Brain microvascular endothelial cell (primary cell): Measurements from ENCODE around the gene CACNA1D.

Experiments used
- DNase-seq: peaks from one replicate; pipeline ENCODE4 v3.0.0-alpha.2; 2020
- H3K27ac ChIP-seq: fragments of 250-450 bp; sonication (Bioruptor Pico); 2 replicates; pipeline ENCODE4 v1.5.1; 2020; ENCODE audit warnings: mild to moderate bottlenecking, moderate library complexity
- H3K27me3 ChIP-seq: fragments of 250-450 bp; sonication (Bioruptor Pico); replicated peaks from 2 replicates; pipeline ENCODE4 v1.5.1; 2020; ENCODE audit warnings: mild to moderate bottlenecking
- H3K36me3 ChIP-seq: fragments of 250-450 bp; sonication (Bioruptor Pico); replicated peaks from 2 replicates; pipeline ENCODE4 v1.5.1; 2020; ENCODE audit warnings: mild to moderate bottlenecking
- H3K4me3 ChIP-seq: 2 replicates; pipeline ENCODE4 v1.5.1; 2011; ENCODE audit warnings: low read depth, mild to moderate bottlenecking, control low read depth, low read length, moderate library complexity
- in situ Hi-C: cut with HindIII; loops from 2 replicates; pipeline ENCODE4 v1.10.0; 2017; ENCODE audit warnings: low sequenced_read_pairs, low pct_ligation_motif_present
- TF ChIP-seq, protein P1 (sequence below): IDR thresholded peaks from 2 replicates; pipeline ENCODE4 v1.5.1; 2011; ENCODE audit warnings: low read depth, mild to moderate bottlenecking, moderate library complexity, low read length, control low read depth, inconsistent platforms; ENCODE audit errors: missing control alignments

The CACNA1D gene

DNA sequence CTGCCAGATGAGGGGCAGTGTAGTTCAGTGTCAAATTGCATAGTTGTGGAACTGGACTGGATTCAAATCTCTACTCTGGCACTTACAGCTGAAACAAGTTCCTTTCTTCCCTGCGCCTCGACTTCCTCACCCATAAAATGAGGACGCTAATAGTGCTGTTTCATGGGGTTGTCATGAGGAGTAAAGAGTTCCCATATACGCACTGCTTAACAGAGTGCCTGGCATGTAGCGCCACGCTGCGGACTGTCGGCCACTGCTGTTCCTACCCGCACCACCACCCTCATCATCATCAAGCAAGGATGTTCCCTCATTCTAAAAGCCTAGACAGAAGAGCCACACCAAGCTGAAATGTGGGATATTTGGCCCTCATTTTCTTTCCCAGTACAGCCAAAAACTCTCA lies 259.9 kb downstream of the CACNA1D start:
- DNase-seq, result no peak
- TF ChIP-seq, protein P1, sequence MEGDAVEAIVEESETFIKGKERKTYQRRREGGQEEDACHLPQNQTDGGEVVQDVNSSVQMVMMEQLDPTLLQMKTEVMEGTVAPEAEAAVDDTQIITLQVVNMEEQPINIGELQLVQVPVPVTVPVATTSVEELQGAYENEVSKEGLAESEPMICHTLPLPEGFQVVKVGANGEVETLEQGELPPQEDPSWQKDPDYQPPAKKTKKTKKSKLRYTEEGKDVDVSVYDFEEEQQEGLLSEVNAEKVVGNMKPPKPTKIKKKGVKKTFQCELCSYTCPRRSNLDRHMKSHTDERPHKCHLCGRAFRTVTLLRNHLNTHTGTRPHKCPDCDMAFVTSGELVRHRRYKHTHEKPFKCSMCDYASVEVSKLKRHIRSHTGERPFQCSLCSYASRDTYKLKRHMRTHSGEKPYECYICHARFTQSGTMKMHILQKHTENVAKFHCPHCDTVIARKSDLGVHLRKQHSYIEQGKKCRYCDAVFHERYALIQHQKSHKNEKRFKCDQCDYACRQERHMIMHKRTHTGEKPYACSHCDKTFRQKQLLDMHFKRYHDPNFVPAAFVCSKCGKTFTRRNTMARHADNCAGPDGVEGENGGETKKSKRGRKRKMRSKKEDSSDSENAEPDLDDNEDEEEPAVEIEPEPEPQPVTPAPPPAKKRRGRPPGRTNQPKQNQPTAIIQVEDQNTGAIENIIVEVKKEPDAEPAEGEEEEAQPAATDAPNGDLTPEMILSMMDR, result no peak
- no peak overlapping the region for H3K27ac ChIP-seq
- no peaks in the 10 kb centered on the region for H3K36me3 ChIP-seq
- in situ Hi-C loops, result no loop called here
- H3K27me3 ChIP-seq, result no peaks in the 10 kb centered on the region
- H3K4me3 ChIP-seq, result no peak overlapping the region

DNA sequence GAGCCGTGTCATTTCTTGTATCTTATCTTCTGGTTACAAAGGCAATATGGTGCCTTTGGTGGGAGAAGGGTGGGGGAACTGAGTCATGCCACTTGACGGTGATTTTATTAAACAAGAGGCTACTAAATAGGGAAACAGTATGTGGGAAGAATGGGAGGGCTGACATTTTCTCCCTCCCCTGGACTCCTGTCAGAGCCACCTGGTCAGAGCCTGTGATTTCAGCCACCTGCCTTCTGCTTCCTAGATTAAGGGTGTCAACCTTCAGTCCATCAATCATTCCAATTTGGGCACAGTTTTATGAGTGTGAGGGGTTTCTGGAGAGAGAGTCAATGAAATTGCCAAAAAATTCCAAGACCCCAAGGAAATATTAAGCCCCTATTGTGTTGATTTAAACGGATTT lies 264.4 kb downstream of the CACNA1D start:
- TF ChIP-seq, protein P1, result no peak
- in situ Hi-C loops, result no loop called here
- Histone ChIP-seq H3K4me3 (no peak overlapping the region), H3K36me3 (no peaks in the 10 kb centered on the region), H3K27ac (no peak overlapping the region), H3K27me3 (no peaks in the 10 kb centered on the region)
- no peak for DNase-seq

DNA sequence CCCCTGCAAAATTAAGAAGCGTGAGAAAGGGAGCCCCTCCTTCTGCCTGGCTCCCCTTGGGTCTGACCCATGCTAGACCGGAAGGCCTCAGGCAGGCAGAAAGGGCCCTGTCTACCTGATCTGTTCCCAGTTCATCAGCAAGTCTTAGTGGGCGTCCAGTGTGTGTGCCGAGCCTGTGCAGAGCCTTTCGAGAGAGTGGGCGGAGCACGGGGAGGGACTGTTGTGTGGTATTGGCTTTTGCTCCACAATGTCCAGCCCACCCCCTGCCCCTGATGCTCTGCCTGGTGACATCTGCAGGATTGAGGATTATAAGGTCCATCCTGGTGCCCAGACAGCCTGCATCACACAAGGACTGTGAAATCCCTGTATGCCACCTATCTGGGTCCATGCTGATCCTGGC lies 268.9 kb downstream of the CACNA1D start:
- Histone ChIP-seq H3K27me3 (no peaks in the 10 kb centered on the region), H3K36me3 (no peaks in the 10 kb centered on the region), H3K4me3 (no peak overlapping the region), H3K27ac (no peak overlapping the region)
- no peak for DNase-seq
- TF ChIP-seq, protein P1, result no peak
- in situ Hi-C loops, result no loop called here

DNA sequence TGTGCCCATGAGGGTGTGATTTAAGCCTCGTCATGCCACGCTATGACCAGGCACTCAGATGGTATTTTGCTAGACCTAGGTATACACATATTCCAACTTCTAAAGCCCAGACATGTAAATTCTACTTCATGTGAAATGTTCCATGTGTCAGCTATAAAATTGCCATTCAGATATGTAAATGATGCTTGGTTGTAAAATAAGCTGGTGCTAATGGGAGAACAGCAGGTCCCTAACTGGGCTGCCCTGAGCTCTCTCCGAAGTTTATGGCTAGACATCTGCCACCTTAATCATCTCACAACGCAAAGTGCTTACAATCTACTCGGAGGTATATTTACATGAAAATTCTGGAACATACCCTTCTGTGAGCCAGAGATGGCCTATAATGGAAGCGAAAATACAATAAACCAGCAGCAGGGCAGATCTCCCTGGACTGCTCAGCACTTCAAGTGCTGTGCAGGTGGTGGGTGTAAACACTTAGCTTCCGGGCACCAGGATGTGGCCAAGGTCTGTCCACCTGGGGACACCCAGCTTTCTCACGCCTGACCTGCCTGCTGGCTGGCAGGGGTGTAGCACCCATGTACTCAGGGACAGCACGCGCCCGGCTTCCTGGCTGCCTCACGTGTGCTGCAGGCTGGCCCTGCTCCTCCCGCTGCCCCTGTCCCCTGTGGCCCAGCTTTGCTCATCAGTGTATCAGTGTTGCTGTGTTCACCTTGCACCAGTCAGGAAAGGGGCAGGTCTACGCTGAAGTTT lies 269.8 kb downstream of the CACNA1D start:
- Histone ChIP-seq H3K27ac (no peak overlapping the region), H3K4me3 (no peak overlapping the region), H3K36me3 (no peaks in the 10 kb centered on the region), H3K27me3 (no peaks in the 10 kb centered on the region)
- TF ChIP-seq, protein P1, result no peak
- no peak for DNase-seq
- in situ Hi-C loops, result no loop called here

DNA sequence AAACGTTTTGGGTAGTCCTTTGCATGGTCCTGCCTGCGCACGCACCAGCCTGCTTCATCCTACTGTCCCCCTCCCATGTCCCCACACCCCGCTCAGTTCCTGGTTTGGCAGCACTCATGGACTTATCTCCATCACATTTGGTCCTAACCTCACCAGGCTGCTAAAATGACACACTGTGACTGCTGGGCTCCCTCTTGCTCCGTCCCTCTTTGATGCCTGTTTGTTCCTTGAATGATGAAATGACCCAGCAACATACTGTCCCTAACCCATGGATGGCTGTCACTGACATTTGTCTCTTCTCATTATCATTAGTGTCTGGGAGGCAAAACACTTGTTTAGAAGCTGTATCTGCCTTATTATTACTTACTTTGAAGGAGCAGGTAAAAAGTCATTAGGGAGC lies 271.3 kb downstream of the CACNA1D start:
- no peak for DNase-seq
- H3K27ac ChIP-seq, result no peak overlapping the region
- no peaks in the 10 kb centered on the region for H3K27me3 ChIP-seq
- in situ Hi-C loops, result no loop called here
- TF ChIP-seq, protein P1, result no peak
- no peaks in the 10 kb centered on the region for H3K36me3 ChIP-seq
- no peak overlapping the region for H3K4me3 ChIP-seq

DNA sequence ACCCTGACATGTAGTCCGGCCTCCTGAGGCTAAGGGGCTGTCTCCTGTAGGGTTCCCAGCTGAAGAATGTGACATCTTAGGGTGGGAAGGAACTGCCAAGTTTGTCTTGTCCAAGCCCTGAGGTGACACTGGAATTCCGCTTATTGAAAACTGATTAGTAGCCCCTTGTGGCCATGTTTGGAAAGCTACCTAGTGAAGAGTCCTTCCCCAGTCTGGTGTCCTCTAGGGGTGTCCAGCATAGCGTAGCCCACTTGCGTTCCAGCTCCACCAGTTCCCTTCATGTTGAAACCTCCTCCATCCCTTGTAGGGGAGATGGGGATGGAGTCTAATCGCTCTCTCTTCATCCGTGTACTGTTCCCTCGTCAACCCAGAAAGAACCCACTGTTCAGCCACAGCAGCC lies 272.3 kb downstream of the CACNA1D start:
- Histone ChIP-seq H3K36me3 (no peaks in the 10 kb centered on the region), H3K4me3 (no peak overlapping the region), H3K27ac (no peak overlapping the region), H3K27me3 (no peaks in the 10 kb centered on the region)
- DNase-seq, result no peak
- in situ Hi-C loops, result no loop called here
- TF ChIP-seq, protein P1, result no peak
